H1 (cell line): Measurements from ENCODE around the gene GIPC2. TPM values are rescaled to one million over a fixed set of nuclear protein-coding genes. Genes with fewer than 3 reads are reported as not detected.

Source experiments
- CTCF ChIA-PET: fragments of 300-600 bp; sonication (Branson Sonifier 250); formaldehyde crosslinking; loops from one replicate; lab custom pipeline; 2021; ENCODE audit not compliant: partially characterized antibody; lab: Charles Lee
- POLR2A ChIA-PET: fragments of 300-600 bp; sonication (Branson Sonifier 250); formaldehyde crosslinking; loops from one replicate; lab custom pipeline; 2021; ENCODE audit warnings: inconsistent platforms; ENCODE audit not compliant: partially characterized antibody; lab: Charles Lee
- DNase-seq, 2 experiments: peaks; one replicate each; pipeline versions ENCODE4 v3.0.0 to v3.0.0-alpha.2; 2010 to 2022; ENCODE audit warnings: low spot score in 2 of 2, low read depth in 1 of 2, mixed read lengths in 1 of 2
- FAIRE-seq: peaks from 2 replicates; lab custom pipeline; 2011; peaks lifted over from hg19 to GRCh38; lab: Jason Lieb, UNC
- H2AFZ ChIP-seq: 2 replicates; pipeline ENCODE4 v1.8.1; 2012; ENCODE audit warnings: low read length, inconsistent platforms
- H2AK5ac ChIP-seq: 2 replicates; pipeline ENCODE4 v1.6.1; 2013; ENCODE audit warnings: low read depth, low read length
- H2BK120ac ChIP-seq: replicated peaks from 2 replicates; pipeline ENCODE3; 2013; ENCODE audit warnings: low read depth, low read length, inconsistent platforms
- H2BK12ac ChIP-seq: 2 replicates; pipeline ENCODE4 v1.6.1; 2013; ENCODE audit warnings: low read depth, low read length
- H2BK15ac ChIP-seq: 2 replicates; pipeline ENCODE4 v1.6.1; 2013; ENCODE audit warnings: low read length
- H2BK20ac ChIP-seq: 2 replicates; pipeline ENCODE4 v1.6.1; 2013; ENCODE audit warnings: low read length
- H2BK5ac ChIP-seq: 2 replicates; pipeline ENCODE4 v1.6.1; 2013; ENCODE audit warnings: low read depth, low read length
- H3K14ac ChIP-seq: 2 replicates; pipeline ENCODE4 v1.6.1; 2013; ENCODE audit warnings: inconsistent platforms; ENCODE audit not compliant: insufficient read length
- H3K18ac ChIP-seq: 2 replicates; pipeline ENCODE4 v1.6.1; 2013; ENCODE audit warnings: low read length; ENCODE audit errors: extremely low read depth
- H3K23ac ChIP-seq: 2 replicates; pipeline ENCODE4 v1.6.1; 2013; ENCODE audit warnings: inconsistent platforms; ENCODE audit not compliant: insufficient read length
- H3K23me2 ChIP-seq: 2 replicates; pipeline ENCODE4 v1.6.1; 2013; ENCODE audit warnings: low read depth, low read length
- H3K27ac ChIP-seq: 2 replicates; pipeline ENCODE4 v1.6.1; 2011; ENCODE audit warnings: low read depth, low read length, inconsistent platforms
- H3K27me3 ChIP-seq, 4 experiments: replicated peaks in 1 of 4; 1 replicate in 1 of 4; 2 replicates in 3 of 4; pipeline versions ENCODE4 v1.6.1 to v1.8.1; 2011 to 2013; ENCODE audit warnings: low read length in 3 of 4, mild to moderate bottlenecking in 3 of 4, inconsistent platforms in 2 of 4, mixed read lengths in 2 of 4, moderate library complexity in 1 of 4; ENCODE audit not compliant: control insufficient read depth in 3 of 4, insufficient read depth in 3 of 4; ENCODE audit errors: extremely low read depth in 1 of 4
- H3K36me3 ChIP-seq, 4 experiments: 2 replicates each; pipeline versions ENCODE4 v1.6.1 to v1.8.1; 2011 to 2013; ENCODE audit warnings: mild to moderate bottlenecking in 4 of 4, low read length in 3 of 4, moderate library complexity in 2 of 4, control low read depth in 1 of 4, inconsistent platforms in 1 of 4; ENCODE audit not compliant: insufficient read depth in 4 of 4, control insufficient read depth in 2 of 4
- H3K4ac ChIP-seq: replicated peaks from 2 replicates; pipeline ENCODE3; 2013; ENCODE audit warnings: low read length, low read depth, mixed read lengths, inconsistent platforms; ENCODE audit not compliant: insufficient read length
- H3K4me1 ChIP-seq, 4 experiments: replicated peaks in 1 of 4; 1 replicate in 1 of 4; 2 replicates in 3 of 4; pipeline versions ENCODE4 v1.6.1 to v1.8.1; 2011 to 2013; ENCODE audit warnings: low read length in 3 of 4, inconsistent platforms in 2 of 4, mixed read lengths in 1 of 4; ENCODE audit not compliant: insufficient read depth in 4 of 4, control insufficient read depth in 3 of 4
- H3K4me2 ChIP-seq, 2 experiments: 2 replicates each; pipeline versions ENCODE4 v1.6.1 to v1.8.1; 2011 to 2013; ENCODE audit warnings: low read depth in 2 of 2, low read length in 2 of 2, control low read depth in 1 of 2, inconsistent platforms in 1 of 2, mild to moderate bottlenecking in 1 of 2; ENCODE audit not compliant: insufficient read depth in 1 of 2
- H3K4me3 ChIP-seq, 4 experiments: fragments of 200-600, 300-600 bp in 1 of 4; sonication (generic), shearing (Covaris generic), sonication (Bioruptor Twin) in 1 of 4; 2 replicates each; pipeline versions ENCODE4 v1.5.1 to v1.8.1; 2011 to 2016; ENCODE audit warnings: low read length in 4 of 4, low read depth in 3 of 4, control low read depth in 2 of 4, inconsistent platforms in 2 of 4, mild to moderate bottlenecking in 2 of 4, mixed read lengths in 1 of 4, moderate library complexity in 1 of 4; ENCODE audit not compliant: insufficient read depth in 2 of 4; ENCODE audit errors: extremely low read depth in 1 of 4
- H3K56ac ChIP-seq: replicated peaks from 2 replicates; pipeline ENCODE3; 2013; ENCODE audit warnings: low read depth, mild to moderate bottlenecking, mixed read lengths, low read length, inconsistent platforms; ENCODE audit not compliant: insufficient read length
- H3K79me1 ChIP-seq: 2 replicates; pipeline ENCODE4 v1.6.1; 2013; ENCODE audit warnings: low read depth, low read length, control low read depth
- H3K79me2 ChIP-seq, 2 experiments: 2 replicates each; pipeline versions ENCODE4 v1.6.1 to v1.8.1; 2012 to 2013; ENCODE audit warnings: low read length in 2 of 2, mild to moderate bottlenecking in 2 of 2, inconsistent platforms in 1 of 2; ENCODE audit not compliant: insufficient read depth in 2 of 2, control insufficient read depth in 1 of 2
- H3K9ac ChIP-seq, 4 experiments: replicated peaks in 1 of 4; 1 replicate in 1 of 4; 2 replicates in 3 of 4; pipeline versions ENCODE4 v1.6.1 to v1.8.1; 2011 to 2013; ENCODE audit warnings: low read depth in 3 of 4, low read length in 3 of 4, control low read depth in 2 of 4, mild to moderate bottlenecking in 2 of 4, moderate library complexity in 2 of 4, inconsistent platforms in 1 of 4; ENCODE audit errors: extremely low read depth in 1 of 4
- H3K9me3 ChIP-seq, 2 experiments: 2 replicates each; pipeline versions ENCODE4 v1.6.1 to v1.8.1; 2012 to 2013; ENCODE audit warnings: mild to moderate bottlenecking in 2 of 2, moderate library complexity in 2 of 2, control low read depth in 1 of 2, inconsistent platforms in 1 of 2, low read depth in 1 of 2, low read length in 1 of 2, mixed read lengths in 1 of 2; ENCODE audit not compliant: insufficient read depth in 2 of 2
- H4K20me1 ChIP-seq, 2 experiments: replicated peaks in 1 of 2; 2 replicates each; pipeline versions ENCODE3 to v1.8.1; 2011 to 2013; ENCODE audit warnings: inconsistent platforms in 2 of 2, low read length in 2 of 2, mild to moderate bottlenecking in 1 of 2; ENCODE audit not compliant: insufficient read depth in 2 of 2, control insufficient read depth in 1 of 2
- H4K5ac ChIP-seq: 2 replicates; pipeline ENCODE4 v1.6.1; 2013; ENCODE audit warnings: low read length, low read depth, mixed read lengths, inconsistent platforms; ENCODE audit not compliant: insufficient read length
- H4K8ac ChIP-seq: 2 replicates; pipeline ENCODE4 v1.8.0; 2013; ENCODE audit warnings: mild to moderate bottlenecking, moderate library complexity, low read length, inconsistent platforms; ENCODE audit not compliant: insufficient read depth; ENCODE audit errors: extremely low read depth
- H4K91ac ChIP-seq: replicated peaks from 2 replicates; pipeline ENCODE3; 2013; ENCODE audit warnings: low read length, mixed read lengths, inconsistent platforms; ENCODE audit not compliant: insufficient read length
- ATF2 ChIP-seq: IDR thresholded peaks from 2 replicates; pipeline ENCODE4 v1.6.1; 2012; ENCODE audit warnings: low read length, inconsistent platforms
- HDAC6 ChIP-seq: IDR thresholded peaks from one replicate; pipeline ENCODE4 v1.7.1; 2012; ENCODE audit warnings: low read depth, mild to moderate bottlenecking, inconsistent platforms, low read length, moderate library complexity
- MAX ChIP-seq: IDR thresholded peaks from 2 replicates; pipeline ENCODE4 v1.6.1; 2012; ENCODE audit warnings: inconsistent platforms
- WGBS, 2 experiments: shearing (Covaris generic) in 1 of 2; methylation state at CpG; one replicate each; pipeline versions ENCODE4 v1.1.6 to v1.1.7; 2013 to 2015; ENCODE audit warnings: low lambda C conversion rate in 2 of 2, mixed read lengths in 2 of 2, inconsistent platforms in 1 of 2, low coverage in 1 of 2, missing lambda C conversion rate in 1 of 2; ENCODE audit not compliant: insufficient replicate concordance in 2 of 2, insufficient coverage in 1 of 2, insufficient read length in 1 of 2; ENCODE audit errors: extremely low coverage in 1 of 2, missing lambda C conversion rate in 1 of 2; 5-methylcytosine and 5-hydroxymethylcytosine counted together
- polyA plus RNA-seq, 7 experiments: library from polyadenylated mRNA; depleted of rRNA in 3 of 7; stranded (reverse) in 5 of 7; unstranded in 2 of 7; fragments of >200 nt in 5 of 7; fragments of 200-250 nt in 2 of 7; gene quantifications; 1 replicate in 5 of 7; 2 replicates in 1 of 7; 4 replicates in 1 of 7; pipeline versions ENCODE4 v1.2.1 to v1.2.3, GENCODE V29; 2011 to 2013; ENCODE audit warnings: missing spikeins in 2 of 7, mixed read lengths in 2 of 7
- total RNA-seq: library from RNA; stranded (reverse); fragmentation: NEBNext Ultra II Directional; extraction: Animal tissue kit (Norgen Biotek cat#: 25700); gene quantifications from 2 replicates; pipeline ENCODE4 v1.2.1, GENCODE V29; 2021

The GIPC2 gene
- total and polyA plus RNA-seq, 2 of the 8 experiments (the other 6 are each of a cell fraction or from before 2014, with no cell fraction given), result 0.29 to 0.69 TPM

GRCh38 chr1:78047631-78048030, 1.9 kb downstream of the GIPC2 start:
- ChIA-PET CTCF (interaction anchor here (0.6 to 2.5 kb wide), 3 partner anchors 11 to 196 kb away, joined by 3 to 6 read pairs (median 4); no protein-coding TSS in a partner anchor), POLR2A (interaction anchor here (1.2 to 1.9 kb wide), 4 partner anchors 10 to 67 kb away, joined by 3 to 6 read pairs (median 5); no protein-coding TSS in a partner anchor)
- Histone ChIP-seq H3K56ac (no peak overlapping the region), H2BK15ac (no peak overlapping the region), H3K9ac (no peak overlapping the region), H2BK20ac (no peak overlapping the region), H3K79me2 (no peaks in the 10 kb centered on the region), H3K23me2 (peaks cover 13% of the 10 kb centered on the region; the same call in 1 of the 2 replicates), H4K91ac (no peak overlapping the region), H3K18ac (no peak overlapping the region), H2BK5ac (no peak overlapping the region), H3K9me3 (no peaks in the 10 kb centered on the region), H2AK5ac (no peak overlapping the region), H3K4ac (no peak overlapping the region), H2BK120ac (no peak overlapping the region), H3K14ac (no peak overlapping the region), H3K23ac (no peak overlapping the region), H2BK12ac (no peak overlapping the region), H4K20me1 (no peaks in the 10 kb centered on the region), H3K27me3 (peaks cover 4 to 28% (median 24%) of the 10 kb centered on the region in 4 experiments), H4K8ac (no peak overlapping the region), H2AFZ (no peak overlapping the region), H3K27ac (no peak overlapping the region), H3K79me1 (no peaks in the 10 kb centered on the region), H4K5ac (no peak overlapping the region), H3K4me2 (no peak overlapping the region; a peak in 1 of 4 replicates), H3K4me1 (peaks cover 0 to 9% (median 6%) of the 10 kb centered on the region in 4 experiments; a peak in 3 of 7 replicates), H3K36me3 (no peaks in the 10 kb centered on the region), H3K4me3 (no peak overlapping the region)
- WGBS, 2 experiments, result 89% methylated on average over 3 of the region's 3 CpGs; no CpG with 5 or more reads in 1 of the 2 experiments
- FAIRE-seq, result no peak
- TF ChIP-seq HDAC6 (no peak), MAX (no peak), ATF2 (no peak)
- DNase-seq, result no peak
